Neural cell (in vitro differentiated cells): ENCODE data around the gene ZNF726. TPM values are rescaled to one million over a fixed set of nuclear protein-coding genes. Genes with fewer than 3 reads are reported as not detected.
"Not testable (repeated sequence)": the region's sequence is repeated elsewhere in the genome, so short reads cannot be mapped to it uniquely, and the experiment has no call there.

Experiments used
- H2AFZ ChIP-seq: fragments of 200-600, 300-800 bp; sonication (generic), shearing (Covaris generic); 2 replicates; pipeline ENCODE4 v1.6.0; 2014; ENCODE audit warnings: low read depth, mild to moderate bottlenecking, antibody characterized with exemption, low read length, moderate library complexity
- H3F3A ChIP-seq: fragments of 200-600 bp; shearing (Covaris generic); 2 replicates; pipeline ENCODE4 v1.6.1; 2016; ENCODE audit warnings: mild to moderate bottlenecking, moderate library complexity, mixed read lengths, antibody characterized with exemption, low read length; ENCODE audit not compliant: insufficient read depth, poor library complexity, severe bottlenecking
- H3K27ac ChIP-seq: fragments of 200-600, 300-800 bp; sonication (generic), shearing (Covaris generic); 2 replicates; pipeline ENCODE4 v1.5.1; 2014; ENCODE audit warnings: mild to moderate bottlenecking, low read length, moderate library complexity
- H3K27me3 ChIP-seq: fragments of 300-800, 200-600 bp; sonication (generic), shearing (Covaris generic); 2 replicates; pipeline ENCODE4 v1.6.0; 2014; ENCODE audit warnings: mild to moderate bottlenecking, low read depth, low read length, moderate library complexity; ENCODE audit not compliant: insufficient read depth
- H3K36me3 ChIP-seq: fragments of 300-800, 200-600 bp; sonication (generic), shearing (Covaris generic); 2 replicates; pipeline ENCODE4 v1.5.1; 2014; ENCODE audit warnings: mild to moderate bottlenecking, antibody characterized with exemption, low read length, moderate library complexity; ENCODE audit not compliant: insufficient read depth
- H3K4me2 ChIP-seq: fragments of 300-800, 200-600 bp; sonication (generic), shearing (Covaris generic); 2 replicates; pipeline ENCODE4 v1.6.0; 2014; ENCODE audit warnings: mild to moderate bottlenecking, low read length
- H3K4me3 ChIP-seq: fragments of 300-800, 200-600 bp; sonication (generic), shearing (Covaris generic); 2 replicates; pipeline ENCODE4 v1.5.1; 2014; ENCODE audit warnings: mild to moderate bottlenecking, low read length, moderate library complexity
- H3K79me2 ChIP-seq: fragments of 200-600 bp; shearing (Covaris generic); replicated peaks from 2 replicates; pipeline ENCODE4 v1.6.0; 2014; ENCODE audit warnings: mild to moderate bottlenecking, low read length, moderate library complexity; ENCODE audit not compliant: insufficient read depth
- H3K9ac ChIP-seq: fragments of 300-800, 200-600 bp; sonication (generic), shearing (Covaris generic); 2 replicates; pipeline ENCODE4 v1.6.1; 2016; ENCODE audit warnings: mild to moderate bottlenecking, low read length, mixed read lengths
- H3K9me2 ChIP-seq: fragments of 200-600 bp; shearing (Covaris generic); 2 replicates; pipeline ENCODE4 v1.6.1; 2016; ENCODE audit warnings: mild to moderate bottlenecking, low read length, mixed read lengths; ENCODE audit not compliant: insufficient read depth
- H3K9me3 ChIP-seq: fragments of 200-600, 300-800 bp; sonication (generic), shearing (Covaris generic); 2 replicates; pipeline ENCODE4 v1.6.1; 2016; ENCODE audit warnings: mild to moderate bottlenecking, mixed run types, low read length, moderate library complexity, mixed read lengths
- H4K20me1 ChIP-seq: fragments of 200-600 bp; shearing (Covaris generic); 2 replicates; pipeline ENCODE4 v1.6.1; 2016; ENCODE audit warnings: mild to moderate bottlenecking, mixed run types; ENCODE audit not compliant: insufficient read depth
- EP300 ChIP-seq: fragments of 450-650 bp; conservative IDR thresholded peaks from 2 replicates; pipeline ENCODE4 v1.6.1; 2014; ENCODE audit warnings: antibody characterized with exemption, mild to moderate bottlenecking, moderate library complexity; ENCODE audit not compliant: poor library complexity, severe bottlenecking
- EZH2 ChIP-seq: fragments of 200-600, 300-800 bp; shearing (Covaris generic), sonication (generic); IDR thresholded peaks from 2 replicates; pipeline ENCODE4 v1.6.1; 2014; ENCODE audit warnings: antibody characterized with exemption, low read length, borderline replicate concordance, mild to moderate bottlenecking; ENCODE audit not compliant: insufficient read depth, poor library complexity, severe bottlenecking
- MXI1 ChIP-seq: fragments of 450-650 bp; conservative IDR thresholded peaks from 2 replicates; pipeline ENCODE4 v1.6.1; 2014; ENCODE audit warnings: antibody characterized with exemption, mild to moderate bottlenecking; ENCODE audit not compliant: poor library complexity, severe bottlenecking
- POLR2AphosphoS5 ChIP-seq: IDR thresholded peaks from 2 replicates; pipeline ENCODE4 v1.6.1; 2012
- RAD21 ChIP-seq: fragments of 450-650 bp; conservative IDR thresholded peaks from 2 replicates; pipeline ENCODE4 v1.6.1; 2014; ENCODE audit warnings: antibody characterized with exemption, mild to moderate bottlenecking, moderate library complexity
- SMC3 ChIP-seq: fragments of 450-650 bp; conservative IDR thresholded peaks from 2 replicates; pipeline ENCODE4 v1.6.1; 2014; ENCODE audit warnings: antibody characterized with exemption, mild to moderate bottlenecking, moderate library complexity; ENCODE audit not compliant: poor library complexity
- TAF1 ChIP-seq: IDR thresholded peaks from 2 replicates; pipeline ENCODE4 v1.6.1; 2012; ENCODE audit warnings: low read depth
- polyA plus RNA-seq: library from polyadenylated mRNA; depleted of rRNA; stranded (reverse); fragments of >200 nt; gene quantifications from 2 replicates; pipeline ENCODE4 v1.2.3, GENCODE V29; 2014
- TF ChIP-seq, protein P1 (sequence below): fragments of 450-650 bp; IDR thresholded peaks from 2 replicates; pipeline ENCODE4 v1.5.1; 2014; ENCODE audit warnings: antibody characterized with exemption, mild to moderate bottlenecking, moderate library complexity; ENCODE audit not compliant: poor library complexity, severe bottlenecking
- TF ChIP-seq, protein P2 (sequence below): IDR thresholded peaks from 2 replicates; pipeline ENCODE4 v1.6.1; 2012; ENCODE audit warnings: borderline replicate concordance

The ZNF726 gene
- polyA plus RNA-seq, 1 donor from 2014 or later: not detected

DNA sequence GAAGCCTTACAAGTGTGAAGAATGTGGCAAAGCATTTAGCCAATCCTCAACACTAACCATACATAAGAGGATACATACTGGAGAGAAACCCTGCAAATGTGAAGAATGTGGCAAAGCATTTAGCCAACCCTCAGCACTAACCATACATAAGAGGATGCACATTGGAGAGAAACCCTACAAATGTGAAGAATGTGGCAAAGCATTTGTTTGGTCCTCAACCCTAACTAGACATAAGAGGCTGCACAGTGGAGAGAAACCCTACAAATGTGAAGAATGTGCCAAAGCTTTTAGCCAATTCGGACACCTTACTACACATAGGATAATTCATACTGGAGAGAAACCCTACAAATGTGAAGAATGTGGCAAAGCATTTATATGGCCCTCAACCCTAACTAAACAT, 18.2 kb downstream of the ZNF726 start:
- H3K9ac ChIP-seq: no peak overlapping the region
- H3K4me3 ChIP-seq: no peak overlapping the region
- no peaks in the 10 kb centered on the region for H4K20me1 ChIP-seq
- no peaks in the 10 kb centered on the region for H3K79me2 ChIP-seq
- no peak overlapping the region for H3K4me2 ChIP-seq
- H3K27me3 ChIP-seq: no peaks in the 10 kb centered on the region
- H3F3A ChIP-seq: no peaks in the 10 kb centered on the region
- H3K36me3 ChIP-seq: no peaks in the 10 kb centered on the region
- H3K27ac ChIP-seq: no peak overlapping the region
- H3K9me3 ChIP-seq: no peaks in the 10 kb centered on the region
- no peaks in the 10 kb centered on the region for H3K9me2 ChIP-seq
- TF ChIP-seq RAD21: no peak
- TF ChIP-seq TAF1: no peak
- TF ChIP-seq, protein P1, sequence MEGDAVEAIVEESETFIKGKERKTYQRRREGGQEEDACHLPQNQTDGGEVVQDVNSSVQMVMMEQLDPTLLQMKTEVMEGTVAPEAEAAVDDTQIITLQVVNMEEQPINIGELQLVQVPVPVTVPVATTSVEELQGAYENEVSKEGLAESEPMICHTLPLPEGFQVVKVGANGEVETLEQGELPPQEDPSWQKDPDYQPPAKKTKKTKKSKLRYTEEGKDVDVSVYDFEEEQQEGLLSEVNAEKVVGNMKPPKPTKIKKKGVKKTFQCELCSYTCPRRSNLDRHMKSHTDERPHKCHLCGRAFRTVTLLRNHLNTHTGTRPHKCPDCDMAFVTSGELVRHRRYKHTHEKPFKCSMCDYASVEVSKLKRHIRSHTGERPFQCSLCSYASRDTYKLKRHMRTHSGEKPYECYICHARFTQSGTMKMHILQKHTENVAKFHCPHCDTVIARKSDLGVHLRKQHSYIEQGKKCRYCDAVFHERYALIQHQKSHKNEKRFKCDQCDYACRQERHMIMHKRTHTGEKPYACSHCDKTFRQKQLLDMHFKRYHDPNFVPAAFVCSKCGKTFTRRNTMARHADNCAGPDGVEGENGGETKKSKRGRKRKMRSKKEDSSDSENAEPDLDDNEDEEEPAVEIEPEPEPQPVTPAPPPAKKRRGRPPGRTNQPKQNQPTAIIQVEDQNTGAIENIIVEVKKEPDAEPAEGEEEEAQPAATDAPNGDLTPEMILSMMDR: no peak
- no peak overlapping the region for H2AFZ ChIP-seq

DNA sequence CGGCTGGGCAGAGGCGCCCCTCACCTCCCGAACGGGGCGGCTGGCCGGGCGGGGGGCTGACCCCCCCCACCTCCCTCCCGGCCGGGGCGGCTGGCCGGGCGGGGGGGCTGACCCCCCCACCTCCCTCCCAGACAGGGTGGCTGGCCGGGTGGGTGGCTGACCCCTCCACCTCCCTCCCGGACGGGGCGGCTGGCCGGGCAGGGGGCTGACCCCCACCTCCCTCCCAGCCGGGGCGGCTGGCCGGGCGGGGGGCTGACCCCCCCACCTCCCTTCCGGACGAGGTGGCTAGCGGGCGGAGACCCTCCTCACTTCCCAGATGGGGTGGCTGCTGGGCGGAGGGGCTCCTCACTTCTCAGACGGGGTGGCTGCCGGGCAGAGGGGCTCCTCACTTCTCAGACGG, 22.3 kb downstream of the ZNF726 start:
- H3K4me3 ChIP-seq, H3K79me2 ChIP-seq, H3K4me2 ChIP-seq, H3K9ac ChIP-seq, H3K36me3 ChIP-seq, H3K27ac ChIP-seq, H3K9me3 ChIP-seq, H4K20me1 ChIP-seq, H3K27me3 ChIP-seq, H3F3A ChIP-seq, H3K9me2 ChIP-seq, H2AFZ ChIP-seq: not testable (repeated sequence)

DNA sequence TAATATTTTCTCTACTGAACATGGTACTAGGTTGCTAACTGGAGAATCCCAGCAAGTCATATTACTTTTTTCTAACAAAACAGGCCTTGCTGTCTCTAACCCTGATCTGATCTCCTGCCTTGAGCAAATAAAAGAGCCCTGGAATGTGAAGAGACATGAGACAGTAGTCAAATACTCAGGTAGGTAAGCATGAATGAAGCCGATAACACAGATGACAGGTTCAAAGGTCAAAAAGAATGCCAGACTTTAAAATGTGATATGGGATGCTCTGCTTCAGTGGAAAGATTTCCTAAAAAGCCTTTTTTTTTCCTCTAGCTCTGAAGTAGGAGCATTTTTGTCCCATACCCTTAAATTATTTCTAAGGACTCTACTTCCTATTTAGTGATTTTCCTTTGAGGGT, 28.7 kb downstream of the ZNF726 start:
- no peak overlapping the region for H3K27ac ChIP-seq
- peaks cover 3% of the 10 kb centered on the region for H3K9me3 ChIP-seq
- no peaks in the 10 kb centered on the region for H3F3A ChIP-seq
- H4K20me1 ChIP-seq: no peaks in the 10 kb centered on the region
- H2AFZ ChIP-seq: no peak overlapping the region
- no peak overlapping the region for H3K4me3 ChIP-seq
- no peaks in the 10 kb centered on the region for H3K27me3 ChIP-seq
- no peak overlapping the region for H3K9ac ChIP-seq
- H3K36me3 ChIP-seq: no peaks in the 10 kb centered on the region
- H3K79me2 ChIP-seq: no peaks in the 10 kb centered on the region
- H3K9me2 ChIP-seq: no peaks in the 10 kb centered on the region
- H3K4me2 ChIP-seq: no peak overlapping the region
- TF ChIP-seq SMC3: no peak
- TF ChIP-seq TAF1: no peak
- no peak for TF ChIP-seq EP300
- no peak for TF ChIP-seq EZH2
- TF ChIP-seq, protein P2, sequence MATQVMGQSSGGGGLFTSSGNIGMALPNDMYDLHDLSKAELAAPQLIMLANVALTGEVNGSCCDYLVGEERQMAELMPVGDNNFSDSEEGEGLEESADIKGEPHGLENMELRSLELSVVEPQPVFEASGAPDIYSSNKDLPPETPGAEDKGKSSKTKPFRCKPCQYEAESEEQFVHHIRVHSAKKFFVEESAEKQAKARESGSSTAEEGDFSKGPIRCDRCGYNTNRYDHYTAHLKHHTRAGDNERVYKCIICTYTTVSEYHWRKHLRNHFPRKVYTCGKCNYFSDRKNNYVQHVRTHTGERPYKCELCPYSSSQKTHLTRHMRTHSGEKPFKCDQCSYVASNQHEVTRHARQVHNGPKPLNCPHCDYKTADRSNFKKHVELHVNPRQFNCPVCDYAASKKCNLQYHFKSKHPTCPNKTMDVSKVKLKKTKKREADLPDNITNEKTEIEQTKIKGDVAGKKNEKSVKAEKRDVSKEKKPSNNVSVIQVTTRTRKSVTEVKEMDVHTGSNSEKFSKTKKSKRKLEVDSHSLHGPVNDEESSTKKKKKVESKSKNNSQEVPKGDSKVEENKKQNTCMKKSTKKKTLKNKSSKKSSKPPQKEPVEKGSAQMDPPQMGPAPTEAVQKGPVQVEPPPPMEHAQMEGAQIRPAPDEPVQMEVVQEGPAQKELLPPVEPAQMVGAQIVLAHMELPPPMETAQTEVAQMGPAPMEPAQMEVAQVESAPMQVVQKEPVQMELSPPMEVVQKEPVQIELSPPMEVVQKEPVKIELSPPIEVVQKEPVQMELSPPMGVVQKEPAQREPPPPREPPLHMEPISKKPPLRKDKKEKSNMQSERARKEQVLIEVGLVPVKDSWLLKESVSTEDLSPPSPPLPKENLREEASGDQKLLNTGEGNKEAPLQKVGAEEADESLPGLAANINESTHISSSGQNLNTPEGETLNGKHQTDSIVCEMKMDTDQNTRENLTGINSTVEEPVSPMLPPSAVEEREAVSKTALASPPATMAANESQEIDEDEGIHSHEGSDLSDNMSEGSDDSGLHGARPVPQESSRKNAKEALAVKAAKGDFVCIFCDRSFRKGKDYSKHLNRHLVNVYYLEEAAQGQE: no peak
- no peak for TF ChIP-seq RAD21
- no peak for TF ChIP-seq MXI1
- TF ChIP-seq, protein P1: no peak
- no peak for TF ChIP-seq POLR2AphosphoS5
